GM12878 (cell line): ENCODE measurements around the gene TCF7. TPM values are rescaled to one million over a fixed set of nuclear protein-coding genes. Genes with fewer than 3 reads are reported as not detected.

ENCODE experiments used
- ATAC-seq: fragments of 200-7000 bp; cut with Tn5 transposase; 3 replicates; pipeline ENCODE4 v1.9.1; 2020; ENCODE audit warnings: mild to moderate bottlenecking, moderate library complexity
- BruUV-seq: library from RNA; stranded (reverse); fragments of 400-500 nt; replicated peaks from 2 replicates; lab custom pipeline; 2021; lab: Mats Ljungman, UMichigan
- CTCF ChIA-PET: fragments of 300-600 bp; sonication (Branson Sonifier 250); formaldehyde crosslinking; extraction: SDS; loops from one replicate; lab custom pipeline; 2021; ENCODE audit warnings: inconsistent platforms; lab: Yijun Ruan, JAX
- POLR2A ChIA-PET: fragments of 350-600 bp; formaldehyde crosslinking; extraction: SDS; loops from one replicate; lab custom pipeline; 2021; ENCODE audit warnings: inconsistent platforms; lab: Charles Lee
- RAD21 ChIA-PET: fragments of 300-600 bp; sonication (Branson Sonifier 250); formaldehyde crosslinking; loops from one replicate; lab custom pipeline; 2023; ENCODE audit warnings: antibody characterized with exemption; ENCODE audit not compliant: unreplicated experiment; lab: Charles Lee
- SMC1A ChIA-PET: fragments of 300-600 bp; sonication (Branson Sonifier 250); formaldehyde crosslinking; loops from one replicate; lab custom pipeline; 2023; ENCODE audit not compliant: unreplicated experiment, uncharacterized antibody; lab: Charles Lee
- DNase-seq: peaks from one replicate; pipeline ENCODE4 v3.0.0-alpha.2; 2011; ENCODE audit warnings: low read depth, low spot score
- FAIRE-seq: peaks from 3 replicates; lab custom pipeline; 2011; peaks lifted over from hg19 to GRCh38; lab: Jason Lieb, UNC
- H2AFZ ChIP-seq: 2 replicates; pipeline ENCODE4 v1.6.0; 2011; ENCODE audit warnings: low read depth, low read length, control low read depth; ENCODE audit not compliant: control insufficient read depth
- H3K27ac ChIP-seq: 2 replicates; pipeline ENCODE4 v1.5.1; 2011; ENCODE audit warnings: control low read depth; ENCODE audit not compliant: control insufficient read depth, insufficient read depth
- H3K27me3 ChIP-seq, 2 experiments: replicated peaks in 1 of 2; 2 replicates each; pipeline versions ENCODE4 v1.6.0 to v1.6.1; 2011; ENCODE audit warnings: low read length in 1 of 2; ENCODE audit not compliant: control insufficient read depth in 2 of 2, insufficient read depth in 2 of 2
- H3K36me3 ChIP-seq, 2 experiments: 2 replicates each; pipeline ENCODE4 v1.5.1; 2011; ENCODE audit warnings: low read length in 1 of 2; ENCODE audit not compliant: control insufficient read depth in 2 of 2, insufficient read depth in 2 of 2
- H3K4me1 ChIP-seq: 2 replicates; pipeline ENCODE4 v1.6.1; 2011; ENCODE audit warnings: mild to moderate bottlenecking, low read length, moderate library complexity, mixed read lengths; ENCODE audit not compliant: control insufficient read depth, insufficient read depth
- H3K4me2 ChIP-seq: 2 replicates; pipeline ENCODE4 v1.6.0; 2011; ENCODE audit warnings: control low read depth; ENCODE audit not compliant: control insufficient read depth, insufficient read depth
- H3K4me3 ChIP-seq: fragments of 200-600 bp; sonication (generic); 2 replicates; pipeline ENCODE4 v1.5.1; 2016
- H3K79me2 ChIP-seq: 2 replicates; pipeline ENCODE4 v1.6.0; 2011; ENCODE audit warnings: low read length; ENCODE audit not compliant: control insufficient read depth, insufficient read depth
- H3K9ac ChIP-seq: 2 replicates; pipeline ENCODE4 v1.8.0; 2011; ENCODE audit warnings: low read length, control low read depth, mixed read lengths; ENCODE audit not compliant: control insufficient read depth, insufficient read depth
- H3K9me3 ChIP-seq: replicated peaks from 3 replicates; pipeline ENCODE4 v1.5.1; 2011; ENCODE audit warnings: mild to moderate bottlenecking, low read length; ENCODE audit not compliant: control insufficient read depth, insufficient read depth
- H4K20me1 ChIP-seq: 2 replicates; pipeline ENCODE4 v1.6.0; 2011; ENCODE audit not compliant: control insufficient read depth, insufficient read depth
- BCL3 ChIP-seq: IDR thresholded peaks from 2 replicates; pipeline ENCODE4 v1.6.1; 2011; ENCODE audit warnings: borderline replicate concordance, low read depth, mild to moderate bottlenecking, moderate library complexity, low read length; ENCODE audit not compliant: insufficient read depth, poor library complexity, severe bottlenecking
- GATAD2B ChIP-seq: fragments of 450-650 bp; conservative IDR thresholded peaks from 2 replicates; pipeline ENCODE4 v1.6.1; 2017; ENCODE audit warnings: low read depth, mild to moderate bottlenecking, moderate library complexity
- HCFC1 ChIP-seq: fragments of 150-350 bp; IDR thresholded peaks from 2 replicates; pipeline ENCODE4 v1.6.1; 2014; ENCODE audit warnings: low read length
- JUNB ChIP-seq: IDR thresholded peaks from 2 replicates; pipeline ENCODE4 v1.6.1; 2016; ENCODE audit warnings: antibody characterized with exemption, mild to moderate bottlenecking
- LARP7 ChIP-seq: fragments of 450-650 bp; IDR thresholded peaks from 2 replicates; pipeline ENCODE4 v1.6.1; 2017; ENCODE audit warnings: mild to moderate bottlenecking
- NBN ChIP-seq: fragments of 450-650 bp; IDR thresholded peaks from 2 replicates; pipeline ENCODE4 v1.6.1; 2016
- PML ChIP-seq: IDR thresholded peaks from 2 replicates; pipeline ENCODE4 v1.6.1; 2012; ENCODE audit warnings: low read length, inconsistent platforms
- POLR2AphosphoS5 ChIP-seq: IDR thresholded peaks from 2 replicates; pipeline ENCODE4 v1.6.1; 2011; ENCODE audit warnings: mild to moderate bottlenecking, low read length, inconsistent platforms
- PRDM15 ChIP-seq: fragments of 450-650 bp; formaldehyde crosslinking; IDR thresholded peaks from 2 replicates; pipeline ENCODE4 v1.4.0; 2020; ENCODE audit warnings: mild to moderate bottlenecking, moderate library complexity
- RAD51 ChIP-seq: fragments of 450-650 bp; IDR thresholded peaks from 2 replicates; pipeline ENCODE4 v1.6.1; 2016; ENCODE audit warnings: moderate library complexity, mild to moderate bottlenecking, inconsistent platforms
- RELA ChIP-seq: fragments of 450-650 bp; IDR thresholded peaks from 2 replicates; pipeline ENCODE4 v1.8.0; 2014; ENCODE audit warnings: borderline replicate concordance; ENCODE audit not compliant: partially characterized antibody
- RELB ChIP-seq: fragments of 450-650 bp; IDR thresholded peaks from 2 replicates; pipeline ENCODE4 v1.6.1; 2017; ENCODE audit warnings: low read depth, mild to moderate bottlenecking, moderate library complexity
- WGBS: methylation state at CpG from one replicate; pipeline ENCODE4 v1.1.6; 2016; ENCODE audit warnings: low lambda C conversion rate; ENCODE audit not compliant: insufficient replicate concordance, insufficient coverage; ENCODE audit errors: missing lambda C conversion rate; 5-methylcytosine and 5-hydroxymethylcytosine counted together
- in situ Hi-C: fragments of 300-500 bp; cut with MboI; formaldehyde crosslinking; loops from 9 replicates; pipeline ENCODE4 v1.14.3; 2018; ENCODE audit warnings: mixed read lengths
- intact Hi-C: fragments of 100-400 bp; cut with micrococcal nuclease; formaldehyde crosslinking; loops from one replicate; pipeline ENCODE4 v1.14.2; 2022; ENCODE audit not compliant: unreplicated experiment
- polyA plus RNA-seq, 11 experiments: library from polyadenylated mRNA; depleted of rRNA in 4 of 11; unstranded in 6 of 11; stranded (reverse) in 5 of 11; fragments of >200 nt; fragmentation: Nextera tagmentation in 4 of 11; fragmentation: Illumina TruSeq in 1 of 11; extraction: Ambion mirVana in 4 of 11; extraction: Trizol in 1 of 11; gene quantifications; 1 replicate in 1 of 11; 2 replicates in 10 of 11; pipeline versions ENCODE4 v1.2.1 to v1.2.3, GENCODE V29; 2011 to 2016; ENCODE audit warnings: inconsistent platforms in 2 of 11, missing spikeins in 2 of 11, low read depth in 1 of 11
- total RNA-seq, 4 experiments: library from RNA; depleted of rRNA in 3 of 4; stranded (reverse); fragments of >200 nt in 3 of 4; fragmentation: Illumina TruSeq in 1 of 4; extraction: Trizol in 1 of 4; gene quantifications; 2 replicates each; pipeline versions ENCODE4 v1.2.1 to v1.2.3, GENCODE V29; 2013 to 2021
- TF ChIP-seq, protein P1 (sequence below): fragments of 450-650 bp; IDR thresholded peaks from 2 replicates; pipeline ENCODE4 v1.6.1; 2017; ENCODE audit warnings: mild to moderate bottlenecking, moderate library complexity

TCF7 gene
- total and polyA plus RNA-seq, 10 of the 15 experiments (the other 5 are each of a cell fraction or from before 2014, with no cell fraction given): 10.0 to 60.2 (median 23.6) TPM

DNA sequence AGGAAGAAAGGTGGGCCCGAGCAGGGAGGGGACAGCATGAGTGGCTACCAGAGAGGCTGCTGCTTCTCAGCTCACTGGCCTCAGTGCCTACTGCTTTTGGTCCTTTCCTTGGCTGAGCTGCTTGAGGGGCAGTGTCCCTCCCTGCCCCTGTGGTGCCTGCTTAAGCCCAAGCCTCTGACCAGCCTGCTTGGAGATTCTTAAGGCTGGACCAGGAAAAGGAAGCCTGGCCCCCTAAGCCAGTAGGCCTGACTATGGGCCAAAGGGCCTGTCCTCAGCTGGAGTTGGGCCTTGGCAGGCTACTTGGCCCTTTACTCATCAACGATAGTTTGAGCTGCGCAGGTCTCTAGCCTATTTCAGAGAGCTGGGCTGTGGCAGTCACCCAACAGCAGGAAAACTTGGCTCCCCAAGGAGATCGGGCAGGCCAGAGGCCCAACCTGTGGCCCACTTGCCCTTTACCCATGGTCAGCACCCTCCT, 24.9 kb downstream of the TCF7 start:
- Histone ChIP-seq H4K20me1 (no peaks in the 10 kb centered on the region), H2AFZ (no peak overlapping the region), H3K27ac (peak overlapping the region; percentile 90), H3K79me2 (peaks cover 16% of the 10 kb centered on the region), H3K4me2 (peak overlapping the region; percentile 17; the same call in 1 of the 2 replicates), H3K4me1 (peaks cover 54% of the 10 kb centered on the region), H3K27me3 (no peaks in the 10 kb centered on the region), H3K4me3 (no peak overlapping the region), H3K36me3 (peaks cover 38 to 40% of the 10 kb centered on the region in 2 experiments), H3K9ac (peak overlapping the region; percentile 65), H3K9me3 (no peaks in the 10 kb centered on the region)
- DNase-seq (no peak), FAIRE-seq (no peak), ATAC-seq (no peak)
- RAD21 ChIA-PET: interaction anchor here (0.8 to 12.6 kb wide), 15 partner anchors 11 to 113 kb away, joined by 3 to 200 read pairs (median 8); partner anchors contain the start of gene TCF7
- no TSS peak for BruUV-seq
- SMC1A ChIA-PET: interaction anchor here (0.6 to 21.6 kb wide), 14 partner anchors 7 to 100 kb away, joined by 3 to 441 read pairs (median 4); no protein-coding TSS in a partner anchor
- intact Hi-C loops (no loop called here), in situ Hi-C loops (loop anchor here (5.0 kb wide), 2 partner anchors 37 to 97 kb away; no protein-coding TSS in a partner anchor)
- CTCF ChIA-PET: interaction anchor here (0.7 to 24.1 kb wide), 16 partner anchors 11 to 165 kb away, joined by 3 to 792 read pairs (median 6); partner anchors contain the start of genes SKP1 and TCF7
- POLR2A ChIA-PET: interaction anchor here (1.0 to 19.5 kb wide), 10 partner anchors 7 to 109 kb away, joined by 3 to 291 read pairs (median 8); partner anchors contain the start of gene TCF7
- WGBS: 81% methylated on average over 4 of the region's 4 CpGs
- TF ChIP-seq LARP7: no peak
- no peak for TF ChIP-seq PRDM15 (CRISPR knock-in tag)
- TF ChIP-seq JUNB: no peak
- no peak for TF ChIP-seq HCFC1
- TF ChIP-seq RELA: no peak
- no peak for TF ChIP-seq RAD51
- no peak for TF ChIP-seq PML
- TF ChIP-seq, protein P1, sequence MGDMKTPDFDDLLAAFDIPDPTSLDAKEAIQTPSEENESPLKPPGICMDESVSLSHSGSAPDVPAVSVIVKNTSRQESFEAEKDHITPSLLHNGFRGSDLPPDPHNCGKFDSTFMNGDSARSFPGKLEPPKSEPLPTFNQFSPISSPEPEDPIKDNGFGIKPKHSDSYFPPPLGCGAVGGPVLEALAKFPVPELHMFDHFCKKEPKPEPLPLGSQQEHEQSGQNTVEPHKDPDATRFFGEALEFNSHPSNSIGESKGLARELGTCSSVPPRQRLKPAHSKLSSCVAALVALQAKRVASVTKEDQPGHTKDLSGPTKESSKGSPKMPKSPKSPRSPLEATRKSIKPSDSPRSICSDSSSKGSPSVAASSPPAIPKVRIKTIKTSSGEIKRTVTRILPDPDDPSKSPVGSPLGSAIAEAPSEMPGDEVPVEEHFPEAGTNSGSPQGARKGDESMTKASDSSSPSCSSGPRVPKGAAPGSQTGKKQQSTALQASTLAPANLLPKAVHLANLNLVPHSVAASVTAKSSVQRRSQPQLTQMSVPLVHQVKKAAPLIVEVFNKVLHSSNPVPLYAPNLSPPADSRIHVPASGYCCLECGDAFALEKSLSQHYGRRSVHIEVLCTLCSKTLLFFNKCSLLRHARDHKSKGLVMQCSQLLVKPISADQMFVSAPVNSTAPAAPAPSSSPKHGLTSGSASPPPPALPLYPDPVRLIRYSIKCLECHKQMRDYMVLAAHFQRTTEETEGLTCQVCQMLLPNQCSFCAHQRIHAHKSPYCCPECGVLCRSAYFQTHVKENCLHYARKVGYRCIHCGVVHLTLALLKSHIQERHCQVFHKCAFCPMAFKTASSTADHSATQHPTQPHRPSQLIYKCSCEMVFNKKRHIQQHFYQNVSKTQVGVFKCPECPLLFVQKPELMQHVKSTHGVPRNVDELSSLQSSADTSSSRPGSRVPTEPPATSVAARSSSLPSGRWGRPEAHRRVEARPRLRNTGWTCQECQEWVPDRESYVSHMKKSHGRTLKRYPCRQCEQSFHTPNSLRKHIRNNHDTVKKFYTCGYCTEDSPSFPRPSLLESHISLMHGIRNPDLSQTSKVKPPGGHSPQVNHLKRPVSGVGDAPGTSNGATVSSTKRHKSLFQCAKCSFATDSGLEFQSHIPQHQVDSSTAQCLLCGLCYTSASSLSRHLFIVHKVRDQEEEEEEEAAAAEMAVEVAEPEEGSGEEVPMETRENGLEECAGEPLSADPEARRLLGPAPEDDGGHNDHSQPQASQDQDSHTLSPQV: no peak
- TF ChIP-seq RELB: no peak
- no peak for TF ChIP-seq NBN
- TF ChIP-seq GATAD2B: no peak
- no peak; the same call in 1 of the 2 replicates for TF ChIP-seq POLR2AphosphoS5
- no peak for TF ChIP-seq BCL3
